ENCODE measurements around the gene CCR8. TPM values are rescaled to one million over a fixed set of nuclear protein-coding genes. Genes with fewer than 3 reads are reported as not detected.

CCR8 gene
- total RNA-seq, 4 donors from 2014 or later, result 0.22 TPM; not detected in 3

GRCh38 chr3:39302178-39302577 is 27.3 kb upstream of the CCR8 start:
- no peak for TF ChIP-seq POLR2A (IDR thresholded peaks at IDR 0.05)
- TF ChIP-seq CTCF (IDR thresholded peaks at IDR 0.05), result no peak
- Histone ChIP-seq H3K4me3 (no peak overlapping the region), H3K9me3 (peaks cover 0 to 33% (median 0%) of the 10 kb centered on the region in 3 donors), H3K36me3 (no peaks in the 10 kb centered on the region), H3K27me3 (peaks cover 0 to 4% (median 0%) of the 10 kb centered on the region in 4 donors), H3K4me1 (no peaks in the 10 kb centered on the region), H3K27ac (no peak overlapping the region)
- intact Hi-C loops (cut with DNase I), result no loop called here
- WGBS, 2 donors, result 88 to 96% methylated on average over 2 of the region's 2 CpGs
- DNase-seq, result no peak

- intact Hi-C loops (cut with DNase I), result no loop called here
- Histone ChIP-seq H3K27ac (no peak overlapping the region), H3K9me3 (no peaks in the 10 kb centered on the region), H3K4me3 (no peak overlapping the region), H3K27me3 (no peaks in the 10 kb centered on the region), H3K36me3 (no peaks in the 10 kb centered on the region), H3K4me1 (no peaks in the 10 kb centered on the region)
- TF ChIP-seq POLR2A (IDR thresholded peaks at IDR 0.05) (no peak), CTCF (IDR thresholded peaks at IDR 0.05) (no peak)
- no peak for DNase-seq
Observed at GRCh38 chr3:39313289-39313688, 16.2 kb upstream of the CCR8 start.

- no peaks in the 10 kb centered on the region for H3K27me3 ChIP-seq
- H3K4me3 ChIP-seq, result no peak overlapping the region
- no peak overlapping the region for H3K27ac ChIP-seq
- WGBS, 2 donors, result 65 to 86% methylated on average over 1 of the region's 1 CpG
- no peak for DNase-seq
- intact Hi-C loops (cut with DNase I), result no loop called here
- TF ChIP-seq POLR2A (IDR thresholded peaks at IDR 0.05) (no peak), CTCF (IDR thresholded peaks at IDR 0.05) (no peak)
- no peaks in the 10 kb centered on the region for H3K9me3 ChIP-seq
- H3K4me1 ChIP-seq, result no peaks in the 10 kb centered on the region
- H3K36me3 ChIP-seq, result no peaks in the 10 kb centered on the region
Observed at GRCh38 chr3:39315420-39315819, 14.1 kb upstream of the CCR8 start.

GRCh38 chr3:39317571-39318169 is 11.8 kb upstream of the CCR8 start:
- no peaks in the 10 kb centered on the region for H3K9me3 ChIP-seq
- H3K27me3 ChIP-seq, result no peaks in the 10 kb centered on the region
- no peak overlapping the region for H3K27ac ChIP-seq
- no peak for TF ChIP-seq CTCF (IDR thresholded peaks at IDR 0.05)
- no peak for DNase-seq
- H3K36me3 ChIP-seq, result no peaks in the 10 kb centered on the region
- H3K4me3 ChIP-seq, result no peak overlapping the region
- no peaks in the 10 kb centered on the region for H3K4me1 ChIP-seq
- intact Hi-C loops (cut with DNase I), result no loop called here
- WGBS, 2 donors, result 48 to 63% methylated on average over 2 of the region's 2 CpGs

- no peak for TF ChIP-seq POLR2A (IDR thresholded peaks at IDR 0.05)
- no peak for TF ChIP-seq CTCF (IDR thresholded peaks at IDR 0.05)
- H3K36me3 ChIP-seq, result no peaks in the 10 kb centered on the region
- H3K27me3 ChIP-seq, result no peaks in the 10 kb centered on the region
- no peak overlapping the region for H3K4me3 ChIP-seq
- H3K4me1 ChIP-seq, result no peaks in the 10 kb centered on the region
- H3K27ac ChIP-seq, result no peak overlapping the region
- 58 to 65% methylated on average over 1 of the region's 1 CpG for WGBS, 2 donors
- intact Hi-C loops (cut with DNase I), result no loop called here
- no peaks in the 10 kb centered on the region for H3K9me3 ChIP-seq
- DNase-seq, result no peak
Observed at GRCh38 chr3:39318301-39318700, 11.2 kb upstream of the CCR8 start.

Measured in esophagus squamous epithelium (tissue), 5 donors.